ENCODE results near the gene ERMARD.

Gene ERMARD

DNA sequence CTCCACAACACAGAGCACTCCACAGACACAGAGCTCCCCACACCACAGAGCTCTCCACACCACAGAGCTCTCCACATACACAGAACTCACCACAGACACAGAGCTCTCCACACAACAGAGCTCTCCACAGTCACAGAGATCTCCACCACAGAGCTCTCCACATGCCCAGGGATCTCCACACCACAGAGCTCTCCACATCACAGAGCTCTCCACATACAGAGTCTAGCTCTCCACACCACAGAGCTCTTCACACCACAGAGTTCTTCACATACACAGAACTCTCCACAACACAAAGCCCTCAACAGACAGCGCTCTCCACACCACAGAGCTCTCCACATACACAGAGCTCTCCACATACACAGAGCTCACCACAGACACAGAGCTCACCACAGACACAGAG lies 55.3 kb downstream of the ERMARD start:
- Histone ChIP-seq H3K9ac (ENCODE audit: low read depth, low read length) (no peak overlapping the region), H3K9me3 (replicated peaks; ENCODE audit: low read length) (no peaks in the 10 kb centered on the region), H3K27me3 (ENCODE audit: control insufficient read depth, insufficient read depth, low read length) (peaks cover 30% of the 10 kb centered on the region), H3K4me3 (ENCODE audit: low read length) (no peak overlapping the region), H3K4me2 (ENCODE audit: low read length) (no peak overlapping the region), H3K36me3 (ENCODE audit: insufficient read depth, low read length) (no peaks in the 10 kb centered on the region), H3K4me1 (ENCODE audit: control insufficient read depth, insufficient read depth, low read length) (no peaks in the 10 kb centered on the region)

- H3K36me3 ChIP-seq (ENCODE audit: insufficient read depth, low read length), result no peaks in the 10 kb centered on the region
- peaks cover 30% of the 10 kb centered on the region for H3K27me3 ChIP-seq (ENCODE audit: control insufficient read depth, insufficient read depth, low read length)
- no peak overlapping the region for H3K9ac ChIP-seq (ENCODE audit: low read depth, low read length)
- no peaks in the 10 kb centered on the region for H3K9me3 ChIP-seq (replicated peaks; ENCODE audit: low read length)
- H3K4me2 ChIP-seq (ENCODE audit: low read length), result no peak overlapping the region
- no peak overlapping the region for H3K4me3 ChIP-seq (ENCODE audit: low read length)
- H3K4me1 ChIP-seq (ENCODE audit: control insufficient read depth, insufficient read depth, low read length), result no peaks in the 10 kb centered on the region
These were observed 55.8 kb downstream of the ERMARD start for GRCh38 chr6:169807229-169807628.

DNA sequence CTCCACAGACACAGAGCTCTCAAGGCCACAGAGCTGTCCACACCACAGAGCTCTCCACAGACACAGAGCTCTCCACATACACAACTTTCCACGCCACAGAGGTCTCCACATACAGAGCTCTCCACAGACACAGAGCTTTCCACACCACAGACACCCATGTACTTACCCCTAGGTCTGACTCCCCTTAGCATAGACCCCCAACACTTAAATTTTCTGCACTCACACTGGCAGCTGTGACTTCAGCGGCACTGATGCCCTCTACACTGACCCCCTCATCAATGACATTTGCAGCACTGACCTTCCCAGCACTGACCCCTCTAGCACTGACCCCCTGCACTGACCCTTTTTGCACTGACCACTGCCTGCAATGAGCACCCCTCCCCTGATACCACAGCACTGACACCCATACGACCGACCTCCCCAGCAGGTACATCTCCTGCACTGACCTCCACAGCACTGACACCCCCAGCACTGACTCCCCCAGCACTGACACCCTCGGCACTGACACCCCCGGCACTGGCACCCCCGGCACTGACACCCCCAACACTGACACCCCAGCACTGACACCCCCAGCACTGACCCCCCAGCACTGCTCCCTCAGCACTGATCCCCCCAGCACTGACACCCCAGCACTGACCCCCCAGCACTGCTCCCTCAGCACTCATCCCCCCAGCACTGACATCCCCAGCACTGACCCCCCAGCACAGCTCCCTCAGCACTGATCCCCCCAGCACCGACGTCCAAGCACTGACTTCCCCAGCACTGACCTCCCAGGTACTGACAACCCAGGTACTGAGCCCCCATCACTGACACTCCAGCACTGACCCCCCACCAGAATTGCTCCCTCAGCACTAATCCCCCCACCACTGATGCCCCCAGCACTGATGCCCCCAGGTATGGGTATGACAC lies 56.5 kb downstream of the ERMARD start:
- no peak overlapping the region for H3K4me3 ChIP-seq (ENCODE audit: low read length)
- H3K9ac ChIP-seq (ENCODE audit: low read depth, low read length), result no peak overlapping the region
- H3K4me2 ChIP-seq (ENCODE audit: low read length), result no peak overlapping the region
- no peaks in the 10 kb centered on the region for H3K4me1 ChIP-seq (ENCODE audit: control insufficient read depth, insufficient read depth, low read length)
- H3K9me3 ChIP-seq (replicated peaks; ENCODE audit: low read length), result no peaks in the 10 kb centered on the region
- H3K36me3 ChIP-seq (ENCODE audit: insufficient read depth, low read length), result no peaks in the 10 kb centered on the region
- peaks cover 30% of the 10 kb centered on the region for H3K27me3 ChIP-seq (ENCODE audit: control insufficient read depth, insufficient read depth, low read length)

DNA sequence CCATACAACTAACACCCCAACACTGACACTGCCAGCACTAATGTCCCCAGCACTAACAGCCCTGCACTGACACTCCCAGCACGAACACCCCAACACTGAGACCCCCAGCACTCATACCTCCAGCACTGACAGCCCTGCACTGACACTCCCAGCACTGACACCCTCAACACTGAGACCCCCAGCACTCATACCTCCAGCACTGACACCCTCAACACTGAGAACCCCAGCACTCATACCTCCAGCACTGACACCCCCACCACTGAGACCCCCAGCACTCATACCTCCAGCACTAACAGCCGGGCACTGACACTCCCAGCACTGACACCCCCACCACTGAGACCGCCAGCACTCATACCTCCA lies 57.2 kb downstream of the ERMARD start:
- H3K27me3 ChIP-seq (ENCODE audit: control insufficient read depth, insufficient read depth, low read length), result peaks cover 25% of the 10 kb centered on the region
- H3K9ac ChIP-seq (ENCODE audit: low read depth, low read length), result no peak overlapping the region
- H3K4me1 ChIP-seq (ENCODE audit: control insufficient read depth, insufficient read depth, low read length), result no peaks in the 10 kb centered on the region
- H3K9me3 ChIP-seq (replicated peaks; ENCODE audit: low read length), result no peaks in the 10 kb centered on the region
- no peak overlapping the region for H3K4me3 ChIP-seq (ENCODE audit: low read length)
- no peak overlapping the region for H3K4me2 ChIP-seq (ENCODE audit: low read length)
- H3K36me3 ChIP-seq (ENCODE audit: insufficient read depth, low read length), result no peaks in the 10 kb centered on the region

DNA sequence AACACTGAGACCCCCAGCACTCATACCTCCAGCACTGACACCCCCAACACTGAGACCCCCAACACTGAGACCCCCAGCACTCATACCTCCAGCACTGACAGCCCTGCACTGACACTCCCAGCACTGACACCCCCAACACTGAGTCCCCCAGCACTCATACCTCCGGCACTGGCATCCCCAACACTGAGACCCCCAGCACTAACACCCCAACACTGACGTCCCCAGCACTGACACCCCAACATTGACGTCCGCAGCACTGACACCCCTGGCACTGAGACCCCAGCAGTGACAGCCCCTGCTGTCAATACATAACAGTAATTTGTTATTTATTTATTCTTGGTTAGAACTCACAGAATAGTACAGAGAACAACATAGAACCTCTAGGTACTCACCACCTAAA lies 58.0 kb downstream of the ERMARD start:
- H3K27me3 ChIP-seq (ENCODE audit: control insufficient read depth, insufficient read depth, low read length), result peaks cover 17% of the 10 kb centered on the region

GRCh38 chr6:169810066-169810989 lies 58.9 kb downstream of the ERMARD start:
- H3K36me3 ChIP-seq (ENCODE audit: insufficient read depth, low read length), result no peaks in the 10 kb centered on the region
- no peak overlapping the region for H3K4me2 ChIP-seq (ENCODE audit: low read length)
- H3K9me3 ChIP-seq (replicated peaks; ENCODE audit: low read length), result no peaks in the 10 kb centered on the region
- no peaks in the 10 kb centered on the region for H3K4me1 ChIP-seq (ENCODE audit: control insufficient read depth, insufficient read depth, low read length)
- peaks cover 11% of the 10 kb centered on the region for H3K27me3 ChIP-seq (ENCODE audit: control insufficient read depth, insufficient read depth, low read length)
- no peak overlapping the region for H3K4me3 ChIP-seq (ENCODE audit: low read length)
- H3K9ac ChIP-seq (ENCODE audit: low read depth, low read length), result no peak overlapping the region

More for the DNA sequence above, 58.0 kb downstream of the ERMARD start:
- H3K4me2 ChIP-seq (ENCODE audit: low read length), result no peak overlapping the region
- no peaks in the 10 kb centered on the region for H3K9me3 ChIP-seq (replicated peaks; ENCODE audit: low read length)
- H3K36me3 ChIP-seq (ENCODE audit: insufficient read depth, low read length), result no peaks in the 10 kb centered on the region
- no peak overlapping the region for H3K4me3 ChIP-seq (ENCODE audit: low read length)
- H3K9ac ChIP-seq (ENCODE audit: low read depth, low read length), result no peak overlapping the region
- H3K4me1 ChIP-seq (ENCODE audit: control insufficient read depth, insufficient read depth, low read length), result no peaks in the 10 kb centered on the region

DNA sequence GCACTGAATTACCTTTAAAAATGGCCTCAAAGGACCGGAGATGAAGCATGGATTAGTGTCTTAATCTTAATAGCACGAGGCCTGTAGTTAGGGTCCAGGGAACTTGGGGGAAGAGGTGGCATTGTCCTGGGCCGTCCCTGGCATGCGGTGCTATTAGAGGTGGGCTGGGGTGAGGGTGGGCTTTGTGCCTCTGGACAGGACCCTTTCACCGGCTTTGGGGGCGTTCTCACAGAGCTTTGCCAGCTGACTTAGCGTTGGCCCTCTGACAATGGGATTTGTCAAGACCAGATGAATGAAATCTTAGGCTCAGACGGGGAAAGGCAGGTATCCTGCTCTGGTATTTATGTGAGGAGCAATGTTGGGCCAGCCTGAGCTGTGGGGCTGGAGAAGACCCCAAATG lies 59.6 kb downstream of the ERMARD start:
- H3K4me1 ChIP-seq (ENCODE audit: control insufficient read depth, insufficient read depth, low read length), result no peaks in the 10 kb centered on the region
- H3K9me3 ChIP-seq (replicated peaks; ENCODE audit: low read length), result peaks cover 3% of the 10 kb centered on the region
- no peak overlapping the region for H3K4me2 ChIP-seq (ENCODE audit: low read length)
- no peak overlapping the region for H3K9ac ChIP-seq (ENCODE audit: low read depth, low read length)
- no peak overlapping the region for H3K4me3 ChIP-seq (ENCODE audit: low read length)
- H3K36me3 ChIP-seq (ENCODE audit: insufficient read depth, low read length), result no peaks in the 10 kb centered on the region
- peaks cover 9% of the 10 kb centered on the region for H3K27me3 ChIP-seq (ENCODE audit: control insufficient read depth, insufficient read depth, low read length)

DNA sequence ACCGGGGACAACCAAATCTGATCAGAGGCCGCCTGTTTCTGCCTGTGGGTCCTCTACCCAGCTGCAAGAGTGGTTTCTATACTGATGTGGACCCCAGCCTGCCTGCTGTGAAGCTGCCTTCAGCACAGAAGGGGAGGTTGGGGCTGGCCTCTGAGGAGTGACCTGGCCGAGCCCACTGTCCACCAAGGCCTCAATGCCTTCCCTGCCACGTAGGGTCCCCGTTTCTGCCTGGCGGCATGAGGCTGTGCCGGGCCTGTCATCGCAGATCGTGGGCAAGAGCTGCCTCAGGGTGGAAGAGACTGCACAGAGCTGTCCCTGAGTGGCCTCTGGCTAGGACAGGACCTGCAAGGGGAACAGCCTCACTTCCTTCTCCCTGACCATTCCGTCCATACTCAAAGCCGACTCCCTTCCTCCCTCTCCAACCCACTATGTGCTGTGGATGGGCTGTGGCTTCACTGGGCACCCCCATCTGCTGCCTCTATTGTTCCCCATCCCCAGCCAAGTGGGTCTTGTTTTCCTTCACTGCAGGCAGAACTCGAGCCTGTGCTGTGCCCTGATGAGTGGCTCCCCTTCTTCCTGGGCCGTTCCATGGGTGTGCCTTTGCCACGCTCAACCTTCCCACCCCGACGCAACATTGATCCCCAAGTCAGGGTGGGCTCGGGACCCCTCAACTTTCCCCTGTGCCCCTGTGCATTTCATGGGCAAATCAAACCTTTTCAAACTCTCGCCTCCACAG lies 60.3 kb downstream of the ERMARD start:
- Histone ChIP-seq H3K27me3 (ENCODE audit: control insufficient read depth, insufficient read depth, low read length) (peaks cover 4% of the 10 kb centered on the region), H3K4me3 (ENCODE audit: low read length) (no peak overlapping the region), H3K9me3 (replicated peaks; ENCODE audit: low read length) (peaks cover 4% of the 10 kb centered on the region), H3K4me2 (ENCODE audit: low read length) (no peak overlapping the region), H3K36me3 (ENCODE audit: insufficient read depth, low read length) (no peaks in the 10 kb centered on the region), H3K9ac (ENCODE audit: low read depth, low read length) (no peak overlapping the region), H3K4me1 (ENCODE audit: control insufficient read depth, insufficient read depth, low read length) (no peaks in the 10 kb centered on the region)

GRCh38 chr6:169812257-169812644 lies 60.8 kb downstream of the ERMARD start:
- no peak overlapping the region for H3K4me3 ChIP-seq (ENCODE audit: low read length)
- no peak overlapping the region for H3K4me2 ChIP-seq (ENCODE audit: low read length)
- no peak overlapping the region for H3K9ac ChIP-seq (ENCODE audit: low read depth, low read length)
- peaks cover 4% of the 10 kb centered on the region for H3K9me3 ChIP-seq (replicated peaks; ENCODE audit: low read length)
- no peaks in the 10 kb centered on the region for H3K4me1 ChIP-seq (ENCODE audit: control insufficient read depth, insufficient read depth, low read length)
- H3K36me3 ChIP-seq (ENCODE audit: insufficient read depth, low read length), result no peaks in the 10 kb centered on the region
- H3K27me3 ChIP-seq (ENCODE audit: control insufficient read depth, insufficient read depth, low read length), result peaks cover 4% of the 10 kb centered on the region

DNA sequence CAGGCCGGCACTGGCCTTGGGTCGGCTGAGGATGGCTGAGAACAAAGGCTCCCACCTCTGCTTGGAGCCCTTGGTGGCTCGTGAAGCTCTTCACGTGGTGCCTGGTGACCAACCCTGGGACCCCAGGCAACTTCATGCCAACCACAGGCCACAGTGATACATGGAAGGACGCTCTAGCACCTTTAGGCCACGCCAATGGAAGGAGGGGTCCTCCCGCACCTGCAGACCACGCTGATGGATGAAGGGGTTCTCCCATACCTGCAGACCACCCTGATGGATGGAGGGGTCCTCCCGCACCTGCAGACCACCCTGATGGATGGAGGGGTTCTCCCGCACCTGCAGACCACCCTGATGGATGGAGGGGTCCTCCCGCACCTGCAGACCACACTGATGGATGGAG lies 62.5 kb downstream of the ERMARD start:
- H3K9ac ChIP-seq (ENCODE audit: low read depth, low read length), result no peak overlapping the region
- peaks cover 4% of the 10 kb centered on the region for H3K27me3 ChIP-seq (ENCODE audit: control insufficient read depth, insufficient read depth, low read length)
- H3K4me2 ChIP-seq (ENCODE audit: low read length), result no peak overlapping the region
- no peaks in the 10 kb centered on the region for H3K4me1 ChIP-seq (ENCODE audit: control insufficient read depth, insufficient read depth, low read length)
- H3K36me3 ChIP-seq (ENCODE audit: insufficient read depth, low read length), result no peaks in the 10 kb centered on the region
- no peak overlapping the region for H3K4me3 ChIP-seq (ENCODE audit: low read length)
- H3K9me3 ChIP-seq (replicated peaks; ENCODE audit: low read length), result peaks cover 4% of the 10 kb centered on the region

DNA sequence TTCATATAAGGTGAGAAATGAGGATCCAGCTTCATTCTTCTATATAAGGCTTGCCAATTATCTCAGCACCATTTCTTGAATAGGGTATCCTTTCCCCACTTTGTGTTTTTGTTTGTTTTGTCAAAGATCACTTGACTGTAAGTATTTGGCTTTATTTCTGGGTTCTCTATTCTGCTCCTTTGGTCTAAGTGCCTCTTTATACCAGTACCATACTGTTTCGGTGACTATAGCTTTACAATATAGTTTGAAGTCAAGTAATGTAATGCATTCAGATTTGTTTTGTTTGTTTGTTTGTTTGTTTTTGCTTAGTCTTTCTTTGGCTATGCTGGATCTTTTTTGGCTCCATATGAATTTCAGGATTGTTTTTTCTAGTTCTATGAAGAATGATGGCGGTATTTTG lies 64.6 kb downstream of the ERMARD start:
- Histone ChIP-seq H3K27me3 (ENCODE audit: control insufficient read depth, insufficient read depth, low read length) (no peaks in the 10 kb centered on the region), H3K4me3 (ENCODE audit: low read length) (no peak overlapping the region), H3K9ac (ENCODE audit: low read depth, low read length) (no peak overlapping the region)

More for the DNA sequence above, 64.6 kb downstream of the ERMARD start:
- Histone ChIP-seq H3K36me3 (ENCODE audit: insufficient read depth, low read length) (no peaks in the 10 kb centered on the region), H3K4me1 (ENCODE audit: control insufficient read depth, insufficient read depth, low read length) (no peaks in the 10 kb centered on the region), H3K9me3 (replicated peaks; ENCODE audit: low read length) (peaks cover 4% of the 10 kb centered on the region), H3K4me2 (ENCODE audit: low read length) (no peak overlapping the region)

Data from skeletal muscle satellite cell (primary cell).